Caco-2 (cell line): Measurements from ENCODE around the gene TUBB4B. TPM values are rescaled to one million over a fixed set of nuclear protein-coding genes. Genes with fewer than 3 reads are reported as not detected.
A peak's percentile ranks its signal among the peaks of the same experiment; 100 is the strongest.

Experiments
- BruUV-seq: library from RNA; stranded (reverse); fragments of 400-500 nt; replicated peaks from 2 replicates; lab custom pipeline; 2021; lab: Mats Ljungman, UMichigan
- CTCF ChIA-PET: fragments of 300-600 bp; sonication (Branson Sonifier 250); formaldehyde crosslinking; loops from one replicate; lab custom pipeline; 2022; ENCODE audit warnings: antibody characterized with exemption; lab: Charles Lee
- POLR2A ChIA-PET: fragments of 300-600 bp; sonication (Branson Sonifier 250); formaldehyde crosslinking; loops from one replicate; lab custom pipeline; 2022; ENCODE audit warnings: antibody characterized with exemption; lab: Charles Lee
- DNase-seq, 2 experiments: peaks; one replicate each; pipeline versions ENCODE4 v3.0.0 to v3.0.0-alpha.2; 2020 to 2022
- H3K27me3 ChIP-seq: replicated peaks from 2 replicates; pipeline ENCODE4 v1.6.0; 2011; ENCODE audit warnings: low read length; ENCODE audit not compliant: control insufficient read depth, insufficient read depth
- H3K36me3 ChIP-seq: 2 replicates; pipeline ENCODE4 v1.5.1; 2011; ENCODE audit warnings: low read length; ENCODE audit not compliant: control insufficient read depth, insufficient read depth
- H3K4me1 ChIP-seq: fragments of 250-450 bp; sonication (Bioruptor Pico); 2 replicates; pipeline ENCODE4 v1.5.1; 2020; ENCODE audit warnings: mild to moderate bottlenecking
- H3K4me3 ChIP-seq: 2 replicates; pipeline ENCODE4 v1.5.1; 2011; ENCODE audit warnings: low read depth, mild to moderate bottlenecking, control low read depth, low read length
- H3K9me3 ChIP-seq: fragments of 250-450 bp; sonication (Bioruptor Pico); 2 replicates; pipeline ENCODE4 v1.5.1; 2020; ENCODE audit warnings: mild to moderate bottlenecking, moderate library complexity
- H3K27ac Mint-ChIP-seq: one replicate; pipeline ENCODE4 v1.8.0; 2022; ENCODE audit warnings: mixed read lengths; ENCODE audit not compliant: unreplicated experiment
- H3K27me3 Mint-ChIP-seq: one replicate; pipeline ENCODE4 v1.8.0; 2022; ENCODE audit warnings: mixed read lengths; ENCODE audit not compliant: insufficient read depth, unreplicated experiment
- H3K36me3 Mint-ChIP-seq: one replicate; pipeline ENCODE4 v1.8.0; 2022; ENCODE audit warnings: mild to moderate bottlenecking, mixed read lengths; ENCODE audit not compliant: insufficient read depth, unreplicated experiment
- H3K4me1 Mint-ChIP-seq: one replicate; pipeline ENCODE4 v1.8.0; 2022; ENCODE audit warnings: low read depth, mixed read lengths; ENCODE audit not compliant: unreplicated experiment
- H3K4me3 Mint-ChIP-seq: one replicate; pipeline ENCODE4 v1.8.0; 2022; ENCODE audit warnings: mild to moderate bottlenecking, moderate library complexity, mixed read lengths; ENCODE audit not compliant: unreplicated experiment
- H3K9me3 Mint-ChIP-seq: one replicate; pipeline ENCODE4 v1.8.0; 2022; ENCODE audit warnings: mixed read lengths; ENCODE audit not compliant: unreplicated experiment
- intact Hi-C: fragments of 100-400 bp; cut with micrococcal nuclease; formaldehyde crosslinking; loops from one replicate; pipeline ENCODE4 v1.10.0; 2022; ENCODE audit not compliant: unreplicated experiment
- total RNA-seq: library from RNA; stranded (reverse); gene quantifications from 2 replicates; pipeline ENCODE4 v1.2.3, GENCODE V29; 2022
- TF ChIP-seq, protein P1 (sequence below), 2 experiments: fragments of 200-600 bp in 1 of 2; IDR thresholded peaks; 1 replicate in 1 of 2; 2 replicates in 1 of 2; pipeline versions ENCODE4 v1.5.1 to v1.8.0; 2011 to 2022; ENCODE audit warnings: antibody characterized with exemption in 1 of 2, control low read depth in 1 of 2, inconsistent platforms in 1 of 2, low read depth in 1 of 2, low read length in 1 of 2, mild to moderate bottlenecking in 1 of 2, moderate library complexity in 1 of 2; ENCODE audit not compliant: insufficient read depth in 1 of 2, severe bottlenecking in 1 of 2, unreplicated experiment in 1 of 2

Gene TUBB4B
- total RNA-seq, 1 experiment from 2014 or later = 487 TPM

DNA sequence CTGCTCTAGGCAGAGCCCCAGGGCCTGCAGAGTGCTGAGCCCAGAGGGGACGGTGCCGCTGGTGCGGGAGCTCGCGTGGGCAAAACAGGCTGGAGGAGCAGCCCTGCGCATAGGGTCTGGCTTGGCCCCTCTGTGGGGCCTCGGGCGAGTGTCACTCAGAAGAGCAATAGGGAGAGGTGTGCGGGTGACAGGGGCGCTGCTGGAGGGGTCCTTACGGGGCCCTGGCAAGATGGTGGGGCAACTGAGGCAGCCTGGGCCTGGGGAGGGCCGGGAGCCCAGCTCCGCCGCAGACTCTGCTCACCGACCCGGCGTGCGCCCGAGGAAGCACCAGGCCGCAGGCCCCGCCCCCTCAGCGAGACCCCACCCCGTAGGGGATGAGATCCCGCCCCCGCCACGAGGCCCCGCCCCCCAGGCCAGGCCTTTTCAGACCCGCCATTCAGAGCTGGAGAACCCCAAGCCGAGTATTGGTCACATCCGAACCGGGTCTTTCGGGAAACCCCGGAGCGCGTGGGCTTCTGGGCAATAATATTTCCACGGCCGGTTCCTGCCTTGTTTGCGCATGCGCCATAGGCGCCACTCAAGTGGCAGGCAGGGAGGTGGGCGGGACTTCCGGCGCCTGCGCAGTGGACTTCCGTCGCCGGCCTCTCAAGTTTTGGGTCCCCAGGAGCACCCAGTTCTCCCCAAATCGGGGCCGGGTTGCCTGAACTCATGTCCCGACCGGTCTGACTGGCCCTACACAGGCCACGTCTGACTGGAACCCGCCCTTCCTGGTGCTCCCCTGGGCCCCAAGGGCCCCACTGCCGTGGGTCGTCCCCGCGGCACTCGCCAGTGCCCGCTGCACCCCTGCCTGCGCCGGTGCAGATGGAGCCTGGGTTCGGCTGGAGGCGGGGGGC, 17.8 kb upstream of the TUBB4B start:
- Histone ChIP-seq H3K27me3 (no peaks in the 10 kb centered on the region), H3K4me1 (peaks cover 21% of the 10 kb centered on the region), H3K4me3 (peak overlapping the region; percentile 69), H3K9me3 (no peaks in the 10 kb centered on the region), H3K36me3 (no peaks in the 10 kb centered on the region)
- ChIA-PET POLR2A (interaction anchor here (0.6 to 3.3 kb wide), 9 partner anchors 8 to 212 kb away, joined by 3 to 27 read pairs (median 7); partner anchors contain the start of genes ANAPC2, NELFB, SLC34A3 and SSNA1), CTCF (interaction anchor here (0.6 to 2.5 kb wide), 15 partner anchors 10 to 337 kb away, joined by 3 to 27 read pairs (median 4); partner anchors contain the start of genes SAPCD2 and TUBB4B)
- no TSS peak for BruUV-seq
- TF ChIP-seq, protein P1, sequence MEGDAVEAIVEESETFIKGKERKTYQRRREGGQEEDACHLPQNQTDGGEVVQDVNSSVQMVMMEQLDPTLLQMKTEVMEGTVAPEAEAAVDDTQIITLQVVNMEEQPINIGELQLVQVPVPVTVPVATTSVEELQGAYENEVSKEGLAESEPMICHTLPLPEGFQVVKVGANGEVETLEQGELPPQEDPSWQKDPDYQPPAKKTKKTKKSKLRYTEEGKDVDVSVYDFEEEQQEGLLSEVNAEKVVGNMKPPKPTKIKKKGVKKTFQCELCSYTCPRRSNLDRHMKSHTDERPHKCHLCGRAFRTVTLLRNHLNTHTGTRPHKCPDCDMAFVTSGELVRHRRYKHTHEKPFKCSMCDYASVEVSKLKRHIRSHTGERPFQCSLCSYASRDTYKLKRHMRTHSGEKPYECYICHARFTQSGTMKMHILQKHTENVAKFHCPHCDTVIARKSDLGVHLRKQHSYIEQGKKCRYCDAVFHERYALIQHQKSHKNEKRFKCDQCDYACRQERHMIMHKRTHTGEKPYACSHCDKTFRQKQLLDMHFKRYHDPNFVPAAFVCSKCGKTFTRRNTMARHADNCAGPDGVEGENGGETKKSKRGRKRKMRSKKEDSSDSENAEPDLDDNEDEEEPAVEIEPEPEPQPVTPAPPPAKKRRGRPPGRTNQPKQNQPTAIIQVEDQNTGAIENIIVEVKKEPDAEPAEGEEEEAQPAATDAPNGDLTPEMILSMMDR (IDR thresholded peaks at IDR 0.05; ENCODE audit: insufficient read depth in 1 of 2, low read depth in 1 of 2, low read length in 1 of 2, severe bottlenecking in 1 of 2, unreplicated experiment in 1 of 2) = no peak
- peak; percentile 97 to 99 for DNase-seq
- intact Hi-C loops = loop anchor here (2.0 kb wide), 1 partner anchor 17 kb away; the partner anchor contains the start of gene TUBB4B
- no peak overlapping the region for H3K27ac Mint-ChIP-seq
- H3K36me3 Mint-ChIP-seq = peaks cover 20% of the 10 kb centered on the region
- peak overlapping the region; percentile 85 for H3K4me3 Mint-ChIP-seq
- no peaks in the 10 kb centered on the region for H3K9me3 Mint-ChIP-seq
- H3K4me1 Mint-ChIP-seq = peaks cover 13% of the 10 kb centered on the region
- H3K27me3 Mint-ChIP-seq = no peaks in the 10 kb centered on the region

DNA sequence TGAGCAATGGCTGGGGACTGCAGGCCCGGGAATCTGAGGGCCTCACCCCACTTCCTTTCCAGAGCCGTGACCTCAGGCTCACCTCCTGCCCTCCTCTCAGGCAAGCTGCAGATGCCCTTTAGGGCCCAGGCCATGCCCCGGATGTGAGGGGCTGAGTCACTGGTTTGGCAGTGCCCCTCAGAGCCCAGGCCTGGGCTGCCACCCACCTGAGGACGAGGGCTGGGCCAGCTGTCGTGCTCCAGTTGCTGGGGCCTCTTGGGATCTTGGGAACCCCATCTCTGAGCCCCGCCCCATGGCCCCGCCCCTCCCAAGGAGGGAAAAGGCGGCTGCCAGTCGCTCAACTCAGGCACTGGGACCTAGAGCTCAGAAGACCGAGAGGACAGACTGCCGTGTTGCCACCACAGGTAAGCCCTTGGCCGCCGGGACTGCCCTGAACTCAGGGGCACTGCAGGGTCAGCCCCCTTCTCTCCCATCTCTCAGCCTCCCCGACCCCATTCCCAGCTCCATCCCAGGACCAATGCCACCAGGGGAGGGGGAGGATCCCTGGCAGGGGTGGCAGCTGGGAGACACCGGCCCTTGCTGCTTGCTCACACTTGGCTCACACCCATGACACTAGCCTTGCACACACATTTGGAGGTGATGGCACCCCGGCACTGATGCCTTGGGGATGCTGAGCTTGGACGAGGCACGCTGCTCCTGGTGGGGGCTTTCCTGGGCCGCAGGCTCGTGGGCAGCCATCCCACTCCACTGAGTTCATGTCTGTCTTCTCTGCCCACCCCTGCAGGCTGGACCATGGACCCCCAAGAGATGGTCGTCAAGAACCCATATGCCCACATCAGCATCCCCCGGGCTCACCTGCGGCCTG, 16.0 kb upstream of the TUBB4B start, which contains the start of gene CYSRT1:
Gene CYSRT1, plus strand, starts transcription at position 345 of the 865 bp plus-strand sequence. Its CDS starts 448 bp downstream, at position 793.
- Histone ChIP-seq H3K36me3 (no peaks in the 10 kb centered on the region), H3K4me1 (peaks cover 25% of the 10 kb centered on the region), H3K9me3 (no peaks in the 10 kb centered on the region), H3K4me3 (peak within 1 kb of the TSS; percentile 69), H3K27me3 (no peaks in the 10 kb centered on the region)
- Mint-ChIP-seq H3K36me3 (peaks cover 11% of the 10 kb centered on the region), H3K27ac (peak within 1 kb of the TSS; percentile 64), H3K9me3 (no peaks in the 10 kb centered on the region), H3K4me1 (peaks cover 13% of the 10 kb centered on the region), H3K4me3 (peak within 1 kb of the TSS; percentile 85), H3K27me3 (no peaks in the 10 kb centered on the region)
- DNase-seq = no peak
- no TSS peak for BruUV-seq
- intact Hi-C loops = no loop called here
- TF ChIP-seq, protein P1 (IDR thresholded peaks at IDR 0.05; ENCODE audit: insufficient read depth in 1 of 2, low read depth in 1 of 2, low read length in 1 of 2, severe bottlenecking in 1 of 2, unreplicated experiment in 1 of 2) = no peak
- ChIA-PET POLR2A (no interaction called here), CTCF (interaction anchor here (0.6 to 1.3 kb wide), 2 partner anchors 24 to 155 kb away, joined by 3 read pairs; partner anchors contain the start of genes SAPCD2 and TPRN)
